ENCODE measurements around the gene MRM1. TPM values are rescaled to one million over a fixed set of nuclear protein-coding genes. Genes with fewer than 3 reads are reported as not detected.

The MRM1 gene
- total RNA-seq, 4 donors from 2014 or later, result 9.5 to 20.9 (median 11.5) TPM

- in situ Hi-C loops (cut with MboI; ENCODE audit: low pct_ligation_motif_present in 1 of 4, low pct_unique_long_range_greater_than_20kb in 1 of 4, low sequenced_read_pairs in 3 of 4), result loop anchor here in 3 of 4 donors (10.0 to 25.0 kb wide), 5 partner anchors 410 to 610 kb away; no protein-coding TSS in a partner anchor
- WGBS, 2 donors (ENCODE audit: low coverage in 1 of 2), result 74 to 75% methylated on average over 4 to 12 of the region's 12 CpGs
- Histone ChIP-seq H3K27me3 (no peaks in the 10 kb centered on the region), H3K27ac (no peak overlapping the region), H3K4me3 (no peak overlapping the region), H3K9me3 (no peaks in the 10 kb centered on the region), H3K36me3 (no peaks in the 10 kb centered on the region), H3K4me1 (no peaks in the 10 kb centered on the region)
- TF ChIP-seq CTCF (IDR thresholded peaks at IDR 0.05) (no peak), EP300 (IDR thresholded peaks at IDR 0.05; ENCODE audit: low read depth) (no peak), POLR2AphosphoS5 (IDR thresholded peaks at IDR 0.05) (no peak), POLR2A (IDR thresholded peaks at IDR 0.05) (no peak)
- DNase-seq, result no peak
- intact Hi-C loops (cut with DNase I; ENCODE audit: low total_unique reads), result loop anchor here (5.0 to 10.0 kb wide), 3 partner anchors 128 to 608 kb away; no protein-coding TSS in a partner anchor
These were observed 25.7 kb downstream of the MRM1 start for GRCh38 chr17:36627101-36627500.

- no peaks in the 10 kb centered on the region for H3K4me1 ChIP-seq
- peaks cover under 1% of the 10 kb centered on the region for H3K27me3 ChIP-seq
- intact Hi-C loops (cut with DNase I; ENCODE audit: low total_unique reads) (loop anchor here (5.0 to 10.0 kb wide), 3 partner anchors 126 to 606 kb away; no protein-coding TSS in a partner anchor), in situ Hi-C loops (cut with MboI; ENCODE audit: low pct_ligation_motif_present in 1 of 4, low pct_unique_long_range_greater_than_20kb in 1 of 4, low sequenced_read_pairs in 3 of 4) (loop anchor here in 3 of 4 donors (10.0 to 25.0 kb wide), 5 partner anchors 409 to 609 kb away; no protein-coding TSS in a partner anchor)
- no peak for DNase-seq
- no peak for TF ChIP-seq CTCF (IDR thresholded peaks at IDR 0.05)
- no peak for TF ChIP-seq EP300 (IDR thresholded peaks at IDR 0.05; ENCODE audit: low read depth)
- TF ChIP-seq POLR2AphosphoS5 (IDR thresholded peaks at IDR 0.05), result no peak
- TF ChIP-seq POLR2A (IDR thresholded peaks at IDR 0.05), result no peak
- WGBS, 2 donors (ENCODE audit: low coverage in 1 of 2), result 100% methylated on average over 1 to 2 of the region's 2 CpGs
- H3K4me3 ChIP-seq, result no peak overlapping the region
- H3K27ac ChIP-seq, result no peak overlapping the region
- H3K9me3 ChIP-seq, result no peaks in the 10 kb centered on the region
- no peaks in the 10 kb centered on the region for H3K36me3 ChIP-seq
These were observed 27.2 kb downstream of the MRM1 start for GRCh38 chr17:36628576-36628975.

GRCh38 chr17:36629252-36629847 is 28.0 kb downstream of the MRM1 start:
- in situ Hi-C loops (cut with MboI; ENCODE audit: low pct_ligation_motif_present in 1 of 4, low pct_unique_long_range_greater_than_20kb in 1 of 4, low sequenced_read_pairs in 3 of 4), result loop anchor here in 3 of 4 donors (10.0 to 25.0 kb wide), 5 partner anchors 408 to 608 kb away; no protein-coding TSS in a partner anchor
- H3K27me3 ChIP-seq, result peaks cover 7% of the 10 kb centered on the region
- 24% methylated on average over 12 of the region's 14 CpGs; no CpG with 5 or more reads in 1 of the 2 donors for WGBS, 2 donors (ENCODE audit: low coverage in 1 of 2)
- DNase-seq, result peak; percentile 80
- no peaks in the 10 kb centered on the region for H3K36me3 ChIP-seq
- no peak overlapping the region for H3K4me3 ChIP-seq
- intact Hi-C loops (cut with DNase I; ENCODE audit: low total_unique reads), result loop anchor here (5.0 to 10.0 kb wide), 3 partner anchors 125 to 605 kb away; no protein-coding TSS in a partner anchor
- TF ChIP-seq POLR2AphosphoS5 (IDR thresholded peaks at IDR 0.05) (no peak), CTCF (IDR thresholded peaks at IDR 0.05) (peak; percentile 97 to 99 (median 98))
- H3K9me3 ChIP-seq, result no peaks in the 10 kb centered on the region
- no peaks in the 10 kb centered on the region for H3K4me1 ChIP-seq
- no peak overlapping the region for H3K27ac ChIP-seq

- Histone ChIP-seq H3K27me3 (peaks cover 14% of the 10 kb centered on the region), H3K36me3 (no peaks in the 10 kb centered on the region), H3K27ac (no peak overlapping the region), H3K4me1 (no peaks in the 10 kb centered on the region), H3K9me3 (no peaks in the 10 kb centered on the region), H3K4me3 (no peak overlapping the region)
- no peak for DNase-seq
- 79% methylated on average over 8 of the region's 8 CpGs; no CpG with 5 or more reads in 1 of the 2 donors for WGBS, 2 donors (ENCODE audit: low coverage in 1 of 2)
- in situ Hi-C loops (cut with MboI; ENCODE audit: low pct_ligation_motif_present in 1 of 4, low pct_unique_long_range_greater_than_20kb in 1 of 4, low sequenced_read_pairs in 3 of 4), result loop anchor here (5.0 to 25.0 kb wide), 8 partner anchors 125 to 615 kb away; no protein-coding TSS in a partner anchor
- intact Hi-C loops (cut with DNase I; ENCODE audit: low total_unique reads), result loop anchor here (5.0 to 10.0 kb wide), 3 partner anchors 125 to 605 kb away; no protein-coding TSS in a partner anchor
- TF ChIP-seq POLR2A (IDR thresholded peaks at IDR 0.05), result no peak
- no peak for TF ChIP-seq EP300 (IDR thresholded peaks at IDR 0.05; ENCODE audit: low read depth)
- no peak for TF ChIP-seq CTCF (IDR thresholded peaks at IDR 0.05)
- TF ChIP-seq POLR2AphosphoS5 (IDR thresholded peaks at IDR 0.05), result no peak
These were observed 28.7 kb downstream of the MRM1 start for GRCh38 chr17:36629970-36630502.

All from transverse colon (tissue), 4 donors.